ENCODE measurements around the gene ZNF862. TPM values are rescaled to one million over a fixed set of nuclear protein-coding genes. Genes with fewer than 3 reads are reported as not detected.

The ZNF862 gene
- total and polyA plus RNA-seq, 2 of the 13 experiments (the other 11 are each of a cell fraction or from before 2014, with no cell fraction given) = 0.89 to 2.0 TPM

DNA sequence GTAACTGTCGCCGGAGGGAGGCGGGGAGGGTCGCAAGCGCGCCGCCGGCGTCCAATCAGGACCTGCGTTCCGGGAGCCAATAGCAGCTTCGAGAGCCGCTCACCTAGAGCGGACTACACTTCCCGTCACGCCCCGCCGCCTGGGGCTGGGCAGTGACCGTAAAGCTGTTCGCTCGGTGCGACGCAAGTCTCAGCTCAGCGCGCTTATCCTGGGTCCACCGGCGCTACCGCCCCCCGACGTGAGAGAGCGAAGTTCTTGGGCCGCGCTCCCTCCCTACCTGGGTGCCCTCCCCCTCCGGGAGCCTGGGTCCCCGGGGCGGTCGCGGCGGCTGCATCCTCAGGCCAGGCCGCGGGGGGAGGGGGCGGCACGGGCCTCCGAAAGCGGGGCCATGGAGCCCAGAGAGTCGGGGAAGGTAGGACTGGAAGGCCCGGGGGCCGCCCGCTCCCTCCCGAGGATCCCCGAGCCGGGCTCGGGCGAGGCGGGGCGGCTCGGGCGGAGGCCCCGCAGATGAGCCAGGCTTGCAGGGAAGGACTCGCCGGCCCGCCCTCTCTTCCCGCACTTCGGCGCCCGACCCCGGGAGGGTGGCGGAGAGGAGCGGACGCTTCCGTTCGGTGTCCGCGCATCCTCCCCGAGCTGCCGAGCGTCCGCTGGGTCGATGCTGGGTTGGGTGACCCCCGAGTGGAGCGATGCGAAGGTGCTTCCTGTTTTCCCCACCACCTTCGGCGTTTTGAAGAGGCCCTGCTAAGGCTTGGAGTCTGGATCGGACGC, at the start of gene ZNF862 (continued):
- TF ChIP-seq MYC (CRISPR knock-in tag; IDR thresholded peaks at IDR 0.05; ENCODE audit: borderline replicate concordance) = peak; percentile 78
- peak; percentile 63; the same call in 1 of the 2 replicates for TF ChIP-seq ZNF274 (CRISPR knock-in tag; IDR thresholded peaks at IDR 0.05)
- TF ChIP-seq, protein P1, sequence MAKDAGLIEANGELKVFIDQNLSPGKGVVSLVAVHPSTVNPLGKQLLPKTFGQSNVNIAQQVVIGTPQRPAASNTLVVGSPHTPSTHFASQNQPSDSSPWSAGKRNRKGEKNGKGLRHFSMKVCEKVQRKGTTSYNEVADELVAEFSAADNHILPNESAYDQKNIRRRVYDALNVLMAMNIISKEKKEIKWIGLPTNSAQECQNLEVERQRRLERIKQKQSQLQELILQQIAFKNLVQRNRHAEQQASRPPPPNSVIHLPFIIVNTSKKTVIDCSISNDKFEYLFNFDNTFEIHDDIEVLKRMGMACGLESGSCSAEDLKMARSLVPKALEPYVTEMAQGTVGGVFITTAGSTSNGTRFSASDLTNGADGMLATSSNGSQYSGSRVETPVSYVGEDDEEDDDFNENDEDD (CRISPR knock-in tag; IDR thresholded peaks at IDR 0.05; ENCODE audit: borderline replicate concordance) = peak; percentile 57; the same call in 1 of the 2 replicates
- no peak for TF ChIP-seq MATR3 (CRISPR knock-in tag; IDR thresholded peaks at IDR 0.05)
- TF ChIP-seq ZNF251 (CRISPR knock-in tag; IDR thresholded peaks at IDR 0.05) = no peak
- TF ChIP-seq MAFF (IDR thresholded peaks at IDR 0.05; ENCODE audit: low read depth, low read length) = no peak
- peak; percentile 98 for TF ChIP-seq ZNF746 (CRISPR knock-in tag; IDR thresholded peaks at IDR 0.05)
- TF ChIP-seq TOPORS (CRISPR knock-in tag; IDR thresholded peaks at IDR 0.05) = no peak
- no peak for TF ChIP-seq CAMTA2 (CRISPR knock-in tag; IDR thresholded peaks at IDR 0.05; ENCODE audit: borderline replicate concordance)
- peak; percentile 97 for TF ChIP-seq ZFY (CRISPR knock-in tag; IDR thresholded peaks at IDR 0.05)
- TF ChIP-seq CENPT (CRISPR knock-in tag; IDR thresholded peaks at IDR 0.05; ENCODE audit: low read depth) = no peak
- TF ChIP-seq DR1 (CRISPR knock-in tag; IDR thresholded peaks at IDR 0.05) = peak; percentile 37; the same call in 1 of the 2 replicates
- TF ChIP-seq, protein P2, sequence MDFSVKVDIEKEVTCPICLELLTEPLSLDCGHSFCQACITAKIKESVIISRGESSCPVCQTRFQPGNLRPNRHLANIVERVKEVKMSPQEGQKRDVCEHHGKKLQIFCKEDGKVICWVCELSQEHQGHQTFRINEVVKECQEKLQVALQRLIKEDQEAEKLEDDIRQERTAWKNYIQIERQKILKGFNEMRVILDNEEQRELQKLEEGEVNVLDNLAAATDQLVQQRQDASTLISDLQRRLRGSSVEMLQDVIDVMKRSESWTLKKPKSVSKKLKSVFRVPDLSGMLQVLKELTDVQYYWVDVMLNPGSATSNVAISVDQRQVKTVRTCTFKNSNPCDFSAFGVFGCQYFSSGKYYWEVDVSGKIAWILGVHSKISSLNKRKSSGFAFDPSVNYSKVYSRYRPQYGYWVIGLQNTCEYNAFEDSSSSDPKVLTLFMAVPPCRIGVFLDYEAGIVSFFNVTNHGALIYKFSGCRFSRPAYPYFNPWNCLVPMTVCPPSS (IDR thresholded peaks at IDR 0.05) = no peak
- TF ChIP-seq FOXA1 (IDR thresholded peaks at IDR 0.05) = no peak
- TF ChIP-seq FOXA1 (CRISPR knock-in tag; IDR thresholded peaks at IDR 0.05) = peak; percentile 24; the same call in 1 of the 2 replicates
- TF ChIP-seq ZNF354B (CRISPR knock-in tag; IDR thresholded peaks at IDR 0.05) = no peak
- TF ChIP-seq AHR (CRISPR knock-in tag; IDR thresholded peaks at IDR 0.05) = no peak
- TF ChIP-seq HNF4A (CRISPR knock-in tag; IDR thresholded peaks at IDR 0.05) = peak; percentile 85
- TF ChIP-seq ZZZ3 (CRISPR knock-in tag; IDR thresholded peaks at IDR 0.05; ENCODE audit: borderline replicate concordance) = peak; percentile 58; the same call in 1 of the 2 replicates
- TF ChIP-seq ZNF124 (CRISPR knock-in tag; IDR thresholded peaks at IDR 0.05) = peak; percentile 92
- TF ChIP-seq, protein P3, sequence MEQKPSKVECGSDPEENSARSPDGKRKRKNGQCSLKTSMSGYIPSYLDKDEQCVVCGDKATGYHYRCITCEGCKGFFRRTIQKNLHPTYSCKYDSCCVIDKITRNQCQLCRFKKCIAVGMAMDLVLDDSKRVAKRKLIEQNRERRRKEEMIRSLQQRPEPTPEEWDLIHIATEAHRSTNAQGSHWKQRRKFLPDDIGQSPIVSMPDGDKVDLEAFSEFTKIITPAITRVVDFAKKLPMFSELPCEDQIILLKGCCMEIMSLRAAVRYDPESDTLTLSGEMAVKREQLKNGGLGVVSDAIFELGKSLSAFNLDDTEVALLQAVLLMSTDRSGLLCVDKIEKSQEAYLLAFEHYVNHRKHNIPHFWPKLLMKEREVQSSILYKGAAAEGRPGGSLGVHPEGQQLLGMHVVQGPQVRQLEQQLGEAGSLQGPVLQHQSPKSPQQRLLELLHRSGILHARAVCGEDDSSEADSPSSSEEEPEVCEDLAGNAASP (CRISPR knock-in tag; IDR thresholded peaks at IDR 0.05; ENCODE audit: borderline replicate concordance) = peak; percentile 12; the same call in 1 of the 2 replicates
- TF ChIP-seq ZBTB38 (CRISPR knock-in tag; IDR thresholded peaks at IDR 0.05) = peak; percentile 72
